DMS153 treated with DMSO at 0.1 percent for 48 hours (cell line): Measurements from ENCODE around the gene ABAT.
"Not testable (repeated sequence)": the region's sequence is repeated elsewhere in the genome, so short reads cannot be mapped to it uniquely, and the experiment has no call there.

Experiments used
- DNase-seq: peaks from one replicate; lab custom pipeline; 2025; ENCODE audit not compliant: unreplicated experiment; lab: John Stamatoyannopoulos, UW

ABAT gene

DNA sequence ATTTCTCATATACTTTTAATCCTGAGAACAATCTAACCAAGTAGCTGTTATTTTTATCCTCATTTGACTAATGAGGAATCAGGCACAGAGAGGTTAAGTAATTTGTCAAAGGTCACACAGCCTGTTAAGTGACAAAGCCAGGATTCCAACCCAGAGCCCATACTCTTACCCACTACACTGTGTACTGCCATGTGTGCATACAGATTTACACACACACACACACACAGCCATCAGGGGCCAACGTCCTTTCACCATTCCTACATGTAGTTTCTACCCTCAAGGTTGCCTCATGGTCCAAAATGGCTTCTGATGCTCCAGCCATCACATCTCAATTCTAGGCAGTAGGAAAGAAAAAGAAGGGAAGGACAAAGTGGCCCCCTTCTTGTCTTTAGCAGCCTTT, 100.9 kb downstream of the ABAT start:
- DNase-seq = no peak

DNA sequence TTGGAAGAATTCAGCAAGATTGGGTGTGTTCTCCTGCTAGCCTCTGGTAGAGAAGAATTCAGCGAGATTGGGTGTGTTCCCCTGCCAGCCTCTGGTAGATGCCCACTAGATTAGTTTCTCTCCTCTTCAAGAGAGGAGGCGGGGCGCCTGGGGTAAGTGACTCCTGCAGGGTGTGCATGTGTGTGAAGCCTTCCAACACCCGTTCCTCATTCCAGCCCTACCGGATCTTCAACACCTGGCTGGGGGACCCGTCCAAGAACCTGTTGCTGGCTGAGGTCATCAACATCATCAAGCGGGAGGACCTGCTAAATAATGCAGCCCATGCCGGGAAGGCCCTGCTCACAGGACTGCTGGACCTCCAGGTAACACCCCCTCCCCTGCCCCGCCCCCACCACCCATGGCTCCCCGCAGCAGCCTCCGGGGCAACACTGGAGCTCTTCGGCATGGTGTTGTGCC, 101.7 kb downstream of the ABAT start:
- no peak for DNase-seq

DNA sequence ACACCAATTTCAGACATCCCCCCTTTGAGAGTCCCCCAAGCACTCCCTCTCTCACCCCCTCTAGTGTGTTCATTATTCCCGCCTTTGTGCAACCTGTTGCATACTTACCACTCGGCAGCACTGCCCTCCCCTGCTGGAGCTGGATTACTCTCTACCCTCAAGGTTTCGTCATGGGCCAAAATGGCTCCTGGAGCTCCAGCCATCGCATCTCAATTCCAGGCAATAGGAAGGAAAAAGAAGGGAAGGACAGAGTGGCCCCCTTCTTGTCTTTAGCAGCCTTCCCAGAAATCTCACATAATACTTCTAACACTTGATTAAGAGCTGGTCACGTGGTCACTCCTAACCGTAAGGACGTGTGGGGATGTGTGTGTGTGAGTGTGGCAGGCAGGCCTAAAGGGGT, 102.8 kb downstream of the ABAT start:
- DNase-seq = no peak

DNA sequence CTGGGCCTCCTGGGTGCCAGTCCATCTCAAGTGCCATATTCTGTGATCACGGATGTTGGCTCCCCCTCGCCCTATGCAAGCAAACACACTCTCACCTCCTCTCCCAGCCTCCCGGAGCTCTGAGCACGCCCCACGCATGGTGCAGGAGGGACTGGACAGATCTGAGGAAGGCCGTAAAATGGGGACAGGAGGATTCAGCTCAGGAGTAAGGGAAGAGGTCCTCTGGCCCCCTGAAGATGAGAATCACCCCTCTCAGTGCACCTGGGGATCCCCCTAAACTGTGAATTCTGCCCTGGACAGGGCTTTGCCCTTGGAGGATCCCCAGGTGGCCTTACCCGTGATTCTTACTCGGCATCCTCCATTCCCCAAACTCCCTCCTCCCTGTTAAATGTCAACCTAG, 107.4 kb downstream of the ABAT start:
- no peak for DNase-seq

DNA sequence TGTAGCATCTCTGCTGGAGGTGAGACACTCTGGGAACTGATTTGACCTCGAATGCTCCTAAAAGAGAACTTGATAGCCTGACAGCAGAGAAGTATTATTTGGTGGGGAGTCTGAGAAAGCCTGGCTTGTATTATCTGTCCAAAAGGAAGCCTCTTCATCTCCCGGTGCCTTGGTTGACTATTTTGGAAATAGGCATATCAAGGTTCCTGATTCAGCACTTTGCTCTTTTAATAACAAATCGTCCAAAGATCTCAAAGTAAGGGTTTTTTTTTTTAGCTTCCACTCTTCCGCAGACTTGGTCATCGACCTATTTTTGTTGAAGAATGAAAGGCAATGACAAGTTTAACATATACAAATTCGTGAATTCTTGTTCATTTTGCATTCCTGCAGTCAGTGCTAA, 108.3 kb downstream of the ABAT start:
- DNase-seq = no peak

DNA sequence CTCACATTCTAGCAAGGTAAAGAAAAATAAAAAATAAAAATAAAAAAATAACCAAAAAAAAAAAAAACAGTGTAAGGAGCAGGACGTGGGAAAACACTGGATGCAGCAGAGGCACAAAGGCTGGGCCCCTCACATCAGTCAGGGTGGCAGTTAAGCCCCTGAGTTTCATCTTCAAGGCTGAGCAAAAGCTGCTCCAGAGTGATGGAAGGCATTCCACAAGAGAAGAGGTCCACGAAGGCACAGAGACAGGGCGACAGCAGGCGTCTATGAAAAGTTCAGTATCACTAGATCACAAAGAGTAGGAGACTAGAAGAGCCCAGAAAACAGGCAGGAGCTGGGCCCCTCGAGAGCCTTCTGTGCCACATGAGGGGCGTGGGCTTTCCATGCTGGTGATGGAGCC, 111.0 kb downstream of the ABAT start:
- DNase-seq = no peak

DNA sequence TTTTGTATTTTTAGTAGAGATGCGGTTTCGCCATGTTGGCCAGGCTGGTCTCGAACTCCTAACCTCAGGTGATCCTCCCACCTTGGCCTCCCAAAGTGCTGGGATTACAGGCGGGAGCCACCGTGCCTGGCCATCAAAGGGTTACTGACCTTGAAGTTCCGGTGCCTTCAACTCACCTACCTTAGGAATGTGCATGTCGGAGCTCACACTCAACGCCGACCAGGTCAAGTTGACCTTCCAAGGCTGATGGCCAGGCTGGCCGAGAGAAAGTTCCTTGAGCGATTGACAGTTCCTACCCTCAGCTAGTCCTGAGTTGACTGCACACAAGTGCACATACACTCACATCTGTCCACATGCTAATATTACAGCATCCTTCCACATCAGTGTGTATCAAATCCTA, 111.9 kb downstream of the ABAT start:
- not testable (repeated sequence) for DNase-seq

DNA sequence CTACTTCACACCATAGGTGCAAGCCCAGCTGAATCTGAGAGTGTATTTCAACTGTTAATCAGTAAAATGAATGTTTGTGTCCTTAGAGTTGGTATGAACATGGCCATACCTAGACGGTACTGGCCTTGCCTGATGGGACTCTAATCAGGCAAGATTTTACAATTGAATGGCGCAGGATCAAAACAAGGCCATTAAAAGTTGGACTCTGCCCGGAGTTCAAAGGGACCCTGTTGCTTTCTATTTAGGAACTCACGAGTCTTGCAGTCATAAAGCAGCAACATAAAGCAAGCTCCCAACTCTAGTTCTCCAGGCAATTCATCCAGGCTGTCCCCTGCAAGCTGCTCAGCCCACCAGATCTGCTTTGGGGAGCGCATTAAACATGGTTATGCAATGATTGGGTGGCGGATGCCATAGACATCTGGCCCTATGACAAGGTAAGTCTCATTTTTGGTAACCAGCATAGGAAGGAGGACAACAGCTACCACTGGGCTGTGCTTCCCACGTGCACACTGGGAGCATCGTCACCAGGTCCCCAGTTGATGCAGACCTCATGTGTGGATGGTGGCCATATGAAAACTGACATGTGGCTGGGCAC, 114.3 kb downstream of the ABAT start:
- DNase-seq = no peak

DNA sequence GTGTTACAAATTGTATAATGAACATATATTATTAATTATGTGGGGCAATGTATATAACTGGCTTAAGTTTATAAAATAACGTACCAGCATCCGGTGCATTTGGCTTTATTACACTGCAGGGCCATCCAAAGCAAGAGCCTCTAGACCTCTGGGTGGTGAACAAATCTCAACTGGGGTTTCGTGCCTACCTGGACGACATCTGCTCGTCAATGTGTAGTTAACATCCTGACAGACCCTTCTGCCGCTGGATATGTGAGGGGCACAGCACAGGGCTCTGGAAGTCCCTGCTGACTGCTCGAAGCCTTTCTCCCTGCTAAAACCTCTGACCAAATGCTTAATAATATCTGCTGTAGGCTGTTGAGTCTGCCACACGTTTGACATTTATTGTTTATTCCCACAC, 120.7 kb downstream of the ABAT start:
- no peak for DNase-seq

DNA sequence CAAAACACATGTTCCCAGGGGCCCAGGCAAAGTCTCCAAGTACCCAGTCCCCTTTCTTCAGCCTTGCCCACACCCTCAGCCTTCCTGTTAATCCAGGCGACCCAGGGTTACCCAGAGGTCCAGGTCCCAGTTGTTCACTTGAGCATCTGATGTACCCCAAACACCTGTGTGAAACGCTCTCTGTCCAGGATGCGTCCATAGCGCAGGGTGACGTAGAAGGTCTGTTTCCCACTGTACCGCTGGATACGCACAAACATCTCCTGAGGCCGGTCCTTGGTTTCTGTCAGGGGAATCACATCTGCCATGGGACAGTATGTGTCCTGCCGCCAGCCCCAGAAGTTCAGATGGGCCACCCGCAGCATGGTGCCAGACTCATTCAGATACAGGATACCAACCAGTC, 121.4 kb downstream of the ABAT start:
- no peak for DNase-seq

DNA sequence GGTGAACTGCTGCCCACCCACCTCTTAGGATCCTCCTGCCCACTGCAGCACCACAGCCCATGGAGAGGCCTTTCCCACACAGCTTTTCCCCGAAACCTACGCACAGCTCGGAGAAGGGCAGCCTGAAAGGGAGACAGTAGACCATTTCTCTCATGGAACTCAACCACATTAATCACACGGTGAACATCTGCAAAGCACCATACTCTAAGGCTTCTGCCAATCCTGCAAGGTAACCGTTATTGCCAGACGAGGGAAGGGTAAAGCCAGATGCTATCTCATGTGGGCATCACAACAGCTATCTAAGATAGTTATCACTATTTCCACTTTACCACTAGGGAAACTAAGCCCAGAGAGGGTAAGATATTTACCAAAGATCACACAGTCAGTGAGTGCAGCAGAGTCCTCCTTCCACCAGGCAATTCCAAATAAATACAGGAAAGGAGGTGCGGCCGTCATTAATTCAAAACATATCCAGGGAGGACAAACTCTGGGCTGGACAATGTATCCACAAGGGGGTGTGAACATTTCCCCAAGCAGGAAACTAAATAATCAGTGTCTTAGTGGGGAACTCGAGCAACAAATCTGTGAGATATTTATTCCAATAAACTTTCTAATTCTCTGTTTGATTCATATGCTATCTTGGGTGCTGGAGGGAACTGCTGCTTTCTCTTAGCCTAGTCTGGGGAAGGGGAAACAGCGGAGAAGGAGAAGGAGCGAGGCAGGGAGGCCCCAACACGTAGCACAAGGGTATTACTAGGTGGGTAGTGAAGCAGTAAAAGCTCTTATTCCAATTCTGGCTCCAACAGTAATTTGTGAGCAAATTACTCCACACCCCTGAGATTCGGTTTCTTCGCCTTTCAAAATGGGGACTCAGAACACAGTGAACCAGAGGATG, 122.3 kb downstream of the ABAT start:
- DNase-seq = no peak

DNA sequence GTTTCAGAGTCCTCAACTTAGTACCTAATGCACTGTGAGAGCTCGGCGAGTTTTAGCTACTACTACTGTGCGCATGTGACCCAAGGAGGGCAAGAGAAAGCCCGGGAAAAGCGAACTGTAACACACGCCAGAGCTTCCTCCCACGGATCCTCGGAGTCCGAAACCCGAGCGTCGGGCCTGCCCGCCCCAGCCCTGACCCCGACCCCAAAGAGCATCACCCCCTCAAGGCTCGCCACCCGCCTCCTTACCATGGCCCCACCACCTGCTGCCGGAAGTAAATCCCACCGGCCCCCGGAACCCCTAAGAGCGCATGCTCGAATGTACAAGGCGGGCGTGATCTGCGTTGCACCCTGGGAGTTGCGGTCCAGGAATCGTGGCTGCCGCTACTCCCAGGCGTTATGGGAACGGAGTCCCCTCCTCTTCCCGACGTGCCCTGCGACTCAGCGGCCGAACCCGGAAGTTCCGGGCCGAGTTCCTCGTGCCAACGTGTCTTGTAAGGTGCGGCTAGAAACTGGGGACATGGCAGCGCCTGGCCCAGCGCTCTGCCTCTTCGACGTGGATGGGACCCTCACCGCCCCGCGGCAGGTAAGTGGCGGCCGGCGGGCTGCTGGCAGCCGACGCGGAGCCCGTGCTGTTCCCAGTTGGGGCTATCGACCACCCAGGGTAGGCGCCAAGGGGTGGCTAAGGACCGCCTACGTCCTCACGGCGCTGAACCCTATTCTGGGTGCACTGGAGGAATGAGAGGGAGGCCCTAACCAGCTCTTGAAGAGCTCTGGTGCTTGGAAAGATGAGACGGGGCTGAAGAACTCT, 123.2 kb downstream of the ABAT start, which contains the start of the genes PMM2 and TMEM186:
Gene PMM2, plus strand, starts transcription at position 476 of the 810 bp plus-strand sequence. Its CDS starts 44 bp downstream, at position 520.
Gene TMEM186, minus strand, starts transcription at position 276 of the 810 bp plus-strand sequence. Its CDS starts 25 bp downstream, at position 251.
- peak; percentile 84 for DNase-seq

DNA sequence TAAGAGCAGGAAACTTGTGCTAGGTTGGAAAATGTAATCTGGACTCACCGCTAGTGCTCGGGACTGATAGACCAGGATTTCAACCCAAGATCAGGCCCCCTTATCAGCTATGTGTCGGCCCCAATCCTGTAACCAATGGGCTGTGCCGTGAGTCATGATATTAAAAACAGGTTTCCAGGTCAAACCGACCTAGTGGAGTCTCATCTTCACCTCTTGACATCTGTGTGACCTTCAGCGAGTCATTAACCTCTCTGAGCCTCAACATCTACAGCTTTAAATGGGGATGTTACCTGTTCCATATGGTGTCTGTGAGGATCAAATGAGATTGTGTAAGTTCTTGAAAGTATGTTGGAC, 123.7 kb downstream of the ABAT start:
- no peak for DNase-seq

DNA sequence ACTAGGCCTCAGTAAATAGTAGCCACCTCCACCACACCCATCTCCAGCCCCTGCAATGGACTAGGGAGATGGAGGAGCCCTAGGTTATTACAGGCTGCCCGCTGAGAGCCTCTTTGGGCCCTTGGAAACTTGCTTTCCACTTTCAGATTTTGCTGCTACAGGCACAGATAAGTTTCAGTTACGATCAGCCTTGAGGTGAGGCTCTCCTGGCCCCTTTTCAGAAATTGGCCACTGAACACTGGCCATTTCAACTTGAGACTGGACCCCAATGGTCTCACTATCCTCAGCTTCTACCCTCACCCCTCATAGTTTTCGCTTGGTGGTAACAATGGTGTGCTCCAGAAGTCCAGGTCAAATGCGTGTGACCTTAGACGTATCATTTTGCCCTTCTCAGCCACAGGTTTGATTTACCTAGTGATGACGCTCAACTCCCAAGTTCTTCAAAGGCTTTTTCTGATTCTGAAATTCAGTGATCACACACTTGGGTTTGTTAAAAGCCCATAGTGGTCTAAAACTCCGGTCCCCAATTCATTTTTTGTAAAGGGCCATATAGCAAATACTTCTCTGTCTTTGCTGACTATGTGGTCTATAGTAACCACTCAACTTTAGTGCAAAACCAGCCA, 124.2 kb downstream of the ABAT start:
- DNase-seq = no peak

DNA sequence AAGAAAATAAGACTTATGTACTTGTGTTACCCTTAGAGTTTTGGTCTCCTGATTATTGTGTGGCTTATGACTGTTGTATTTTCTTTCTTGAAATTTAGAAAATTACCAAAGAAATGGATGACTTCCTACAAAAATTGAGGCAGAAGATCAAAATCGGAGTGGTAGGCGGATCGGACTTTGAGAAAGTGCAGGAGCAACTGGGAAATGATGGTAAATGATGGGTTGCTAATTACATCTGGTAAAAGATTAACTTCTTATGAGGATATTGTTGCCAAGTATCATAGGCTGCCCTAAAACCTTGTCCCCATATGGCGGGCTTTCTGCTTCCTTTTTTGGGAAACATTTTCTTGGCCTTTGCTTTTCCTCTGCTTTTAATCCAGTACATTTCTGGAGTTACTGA, 127.3 kb downstream of the ABAT start:
- DNase-seq = no peak

DNA sequence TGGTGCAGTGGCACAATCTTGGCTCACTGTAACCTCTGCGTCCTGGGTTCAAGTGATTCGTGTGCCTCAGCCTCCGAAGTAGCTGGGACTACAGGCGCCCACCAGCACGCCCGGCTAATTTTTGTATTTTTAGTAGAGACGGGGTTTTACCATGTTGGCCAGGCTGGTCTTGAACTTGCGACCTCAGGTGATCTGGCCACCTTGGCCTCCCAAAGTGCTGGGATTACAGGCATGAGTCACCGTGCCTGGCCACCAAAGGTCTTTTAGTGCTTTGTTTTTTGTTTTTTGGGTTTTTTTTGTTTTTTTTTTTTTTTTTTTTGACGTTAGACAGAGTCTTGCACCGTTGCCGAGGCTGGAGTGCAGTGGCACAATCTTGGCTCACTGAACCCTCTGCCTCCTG, 129.3 kb downstream of the ABAT start:
- DNase-seq = not testable (repeated sequence)

DNA sequence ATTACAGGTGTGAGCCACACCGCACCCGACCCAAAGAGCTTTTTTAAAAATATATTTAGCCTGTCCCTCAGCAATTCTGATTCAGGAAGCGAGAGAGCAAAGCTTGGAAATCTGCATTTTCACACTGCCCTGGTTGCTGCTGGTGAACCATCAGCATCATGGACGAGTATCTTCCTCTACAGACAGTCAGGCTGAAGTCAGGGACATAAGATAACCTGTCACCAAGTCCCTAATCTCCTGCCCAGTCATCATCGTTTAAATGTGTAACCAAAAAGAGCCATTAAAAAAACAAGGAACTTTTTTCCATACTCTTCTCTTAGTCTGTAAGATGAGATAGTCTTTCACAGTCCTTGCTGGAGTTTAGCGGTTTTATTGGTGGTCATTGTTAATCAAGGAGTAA, 129.9 kb downstream of the ABAT start:
- DNase-seq = no peak

DNA sequence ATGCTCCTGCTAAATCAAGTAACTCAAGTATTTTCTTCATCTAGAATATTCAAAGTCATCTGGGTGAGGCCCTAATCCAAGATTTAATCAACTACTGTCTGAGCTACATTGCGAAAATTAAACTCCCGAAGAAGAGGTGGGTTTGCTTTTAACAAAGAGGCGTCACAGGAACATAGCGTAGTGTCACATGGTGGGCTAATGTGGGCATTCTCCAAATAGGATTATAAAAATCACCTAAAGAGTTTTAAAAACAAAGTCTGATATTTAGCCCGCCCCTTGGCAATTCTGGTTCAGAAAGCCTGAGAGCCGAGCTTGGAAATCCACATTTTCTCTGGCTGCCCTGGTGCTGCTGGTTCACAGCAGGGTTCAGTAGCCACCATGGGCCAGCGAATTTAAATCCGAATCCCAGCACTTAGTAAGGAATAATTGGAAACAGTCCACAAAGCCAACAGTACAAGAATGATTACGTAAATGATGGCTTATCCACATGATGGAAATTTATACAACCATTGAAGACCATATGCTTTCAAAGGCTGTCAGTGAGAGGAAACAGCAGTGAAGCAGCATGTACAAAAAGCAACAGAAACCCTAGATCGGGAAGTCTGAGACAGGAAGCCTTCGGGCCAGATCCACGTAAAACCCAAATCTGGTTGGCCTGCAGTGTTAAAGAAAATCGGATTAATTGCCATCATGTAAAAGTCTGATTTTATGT, 132.0 kb downstream of the ABAT start:
- DNase-seq = no peak

DNA sequence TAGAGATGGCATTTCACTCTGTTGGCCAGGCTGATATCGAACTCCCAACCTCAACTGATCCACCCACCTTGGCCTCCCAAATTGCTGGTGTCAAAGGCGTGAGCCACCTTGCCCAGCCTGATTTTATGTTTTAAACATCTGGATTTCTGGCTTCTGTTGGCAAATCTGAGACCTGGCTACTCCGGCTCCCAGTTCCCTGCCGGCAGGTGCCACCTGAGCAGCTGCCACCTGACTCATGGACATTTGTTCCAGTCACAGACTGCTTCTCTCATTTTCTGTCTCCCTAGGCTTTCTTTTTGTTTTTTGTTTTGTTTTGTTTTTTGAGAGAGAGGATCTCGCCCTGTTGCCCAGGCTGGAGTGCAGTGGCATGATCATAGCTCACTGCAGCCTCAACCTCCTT, 132.8 kb downstream of the ABAT start:
- no peak for DNase-seq

DNA sequence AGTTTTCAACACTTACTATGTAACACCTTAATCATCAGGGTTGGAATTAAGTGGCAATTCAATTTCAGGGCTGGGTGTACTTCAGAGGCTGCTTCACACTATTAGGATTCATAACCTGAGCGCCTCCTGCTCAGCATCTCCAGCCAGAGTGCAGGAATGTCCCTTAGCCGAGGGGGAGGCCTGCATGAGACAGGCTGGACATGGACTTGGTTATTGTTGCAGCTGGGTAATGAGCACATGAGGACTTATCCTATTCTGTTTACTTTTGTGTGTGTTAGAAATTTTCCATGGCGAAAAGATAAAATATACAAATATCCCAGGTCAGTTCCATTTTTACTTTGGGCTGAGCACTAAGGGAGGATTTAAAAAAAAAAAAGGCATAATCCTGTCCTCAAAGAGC, 133.6 kb downstream of the ABAT start:
- DNase-seq = no peak
